Testis (tissue), 2 donors: ENCODE measurements around the gene ZNF892.

Experiments
- CTCF ChIP-seq, 3 experiments: fragments of 450-650 bp in 2 of 3; fragments of 200-600 bp in 1 of 3; sonication (generic) in 1 of 3; IDR thresholded peaks; one replicate each; pipeline ENCODE4 v1.5.1; 2016 to 2019; ENCODE audit warnings: antibody characterized with exemption in 3 of 3, mild to moderate bottlenecking in 2 of 3, moderate library complexity in 1 of 3
- POLR2A ChIP-seq: fragments of 450-650 bp; IDR thresholded peaks from one replicate; pipeline ENCODE4 v1.6.1; 2017; ENCODE audit warnings: antibody characterized with exemption, mild to moderate bottlenecking, moderate library complexity

GRCh38 chr2:95215018-95215612 lies 7.8 kb downstream of the ZNF892 start:
- TF ChIP-seq CTCF (IDR thresholded peaks at IDR 0.05) (no peak), POLR2A (no peak)
